ENCODE results near the gene LIPC. TPM values are rescaled to one million over a fixed set of nuclear protein-coding genes. Genes with fewer than 3 reads are reported as not detected.

Gene LIPC
- total and polyA plus RNA-seq, 9 of the 15 experiments (the other 6 are each of a cell fraction or from before 2014, with no cell fraction given) = 0.07 to 0.41 (median 0.11) TPM; not detected in 2

- intact Hi-C loops (cut with micrococcal nuclease) = no loop called here
- TF ChIP-seq ZNF133 (CRISPR knock-in tag; IDR thresholded peaks at IDR 0.05) = no peak
- TF ChIP-seq ZNF740 (CRISPR knock-in tag; IDR thresholded peaks at IDR 0.05) = no peak
- TF ChIP-seq ZNF740 (tag; IDR thresholded peaks at IDR 0.05) = no peak
- TF ChIP-seq BRD9 (IDR thresholded peaks at IDR 0.05; ENCODE audit: low read depth, partially characterized antibody) = no peak
- TF ChIP-seq ELF1 (tag; IDR thresholded peaks at IDR 0.05) = no peak
- no peak for TF ChIP-seq NR0B1 (IDR thresholded peaks at IDR 0.05; ENCODE audit: partially characterized antibody)
- no peak for TF ChIP-seq SMAD4 (CRISPR knock-in tag; conservative IDR thresholded peaks at IDR 0.05)
- no peak for TF ChIP-seq ZNF589 (CRISPR knock-in tag; IDR thresholded peaks at IDR 0.05; ENCODE audit: low read depth)
- TF ChIP-seq ZNF217 (CRISPR knock-in tag; IDR thresholded peaks at IDR 0.05) = no peak
- peak; percentile 14; the same call in 1 of the 2 replicates for TF ChIP-seq TEAD4 (IDR thresholded peaks at IDR 0.05; ENCODE audit: low read length)
- no peak for TF ChIP-seq TEAD4 (CRISPR knock-in tag; IDR thresholded peaks at IDR 0.05; ENCODE audit: borderline replicate concordance)
Observed at GRCh38 chr15:58517682-58518525, 86.1 kb downstream of the LIPC start.

More at GRCh38 chr15:58517682-58518525, 86.1 kb downstream of the LIPC start:
- ATAC-seq (no peak), DNase-seq (ENCODE audit: extremely low read depth in 1 of 4, low spot score in 3 of 4) (peak in 1 of 4 experiments; percentile 29), FAIRE-seq (no peak)
- no TSS peak for BruUV-seq (replicated peaks)
- peak overlapping the region; percentile 15 to 31; a peak in 3 of 4 replicates for H3K9ac ChIP-seq (ENCODE audit: insufficient read depth in 1 of 2, low read depth in 2 of 2, low read length in 2 of 2)
- CTCF ChIA-PET (ENCODE audit: low intra/inter-chr PET ratio) = no interaction called here
- no peaks in the 10 kb centered on the region for H3K36me3 ChIP-seq (ENCODE audit: control insufficient read depth, insufficient read depth, low read length)
- peak overlapping the region; percentile 16; the same call in 1 of the 2 replicates for H3K4me2 ChIP-seq (ENCODE audit: insufficient read depth, low read length)
- in situ Hi-C loops (cut with MboI) = no loop called here
- peak overlapping the region; percentile 65; the same call in 2 of the 3 replicates for H3K27ac ChIP-seq (ENCODE audit: extremely low read depth, low read depth, low read length)
- H2AFZ ChIP-seq (ENCODE audit: low read depth, low read length) = peak overlapping the region; percentile 91
- H3K4me1 ChIP-seq (replicated peaks in 1 of 2; ENCODE audit: control insufficient read depth in 2 of 2, insufficient read depth in 2 of 2, low read length in 2 of 2) = peaks cover 34 to 57% of the 10 kb centered on the region in 2 experiments
- no peaks in the 10 kb centered on the region for H3K79me2 ChIP-seq (ENCODE audit: control insufficient read depth, insufficient read depth, low read length)
- no peaks in the 10 kb centered on the region for H3K9me1 ChIP-seq (ENCODE audit: control insufficient read depth, insufficient read depth, low read length)
- 38% methylated on average over 9 of the region's 9 CpGs for WGBS (ENCODE audit: insufficient coverage, low coverage, missing lambda C conversion rate)
- H4K20me1 ChIP-seq (replicated peaks; ENCODE audit: control insufficient read depth, insufficient read depth, low read length) = no peaks in the 10 kb centered on the region
- H3K9me3 ChIP-seq (replicated peaks; ENCODE audit: control insufficient read depth, insufficient read depth, low read depth, low read length) = no peaks in the 10 kb centered on the region
- no peaks in the 10 kb centered on the region for H3K27me3 ChIP-seq (ENCODE audit: control insufficient read depth in 2 of 2, insufficient read depth in 2 of 2, low read length in 2 of 2)
- no peak overlapping the region for H3K4me3 ChIP-seq
- POLR2A ChIA-PET = interaction anchor here (1.2 kb wide), 2 partner anchors 12 to 29 kb away, joined by 3 to 5 read pairs; no protein-coding TSS in a partner anchor
